Stimulated activated CD8-positive, alpha-beta memory T cell treated with anti-CD3 and anti-CD28 coated beads, Interleukin-7, amount 100 ng/mL, for 4 hours (primary cell): ENCODE data around the gene IMMP2L.
"Not testable (repeated sequence)": the region's sequence is repeated elsewhere in the genome, so short reads cannot be mapped to it uniquely, and the experiment has no call there.

ENCODE experiments used
- DNase-seq, 2 donors: peaks; one replicate each; pipeline ENCODE4 v3.0.0-alpha.2; 2020; ENCODE audit warnings: low read depth in 2 of 2

IMMP2L gene

GRCh38 chr7:111264111-111264868, 298.0 kb downstream of the IMMP2L start:
- DNase-seq = no peak

DNA sequence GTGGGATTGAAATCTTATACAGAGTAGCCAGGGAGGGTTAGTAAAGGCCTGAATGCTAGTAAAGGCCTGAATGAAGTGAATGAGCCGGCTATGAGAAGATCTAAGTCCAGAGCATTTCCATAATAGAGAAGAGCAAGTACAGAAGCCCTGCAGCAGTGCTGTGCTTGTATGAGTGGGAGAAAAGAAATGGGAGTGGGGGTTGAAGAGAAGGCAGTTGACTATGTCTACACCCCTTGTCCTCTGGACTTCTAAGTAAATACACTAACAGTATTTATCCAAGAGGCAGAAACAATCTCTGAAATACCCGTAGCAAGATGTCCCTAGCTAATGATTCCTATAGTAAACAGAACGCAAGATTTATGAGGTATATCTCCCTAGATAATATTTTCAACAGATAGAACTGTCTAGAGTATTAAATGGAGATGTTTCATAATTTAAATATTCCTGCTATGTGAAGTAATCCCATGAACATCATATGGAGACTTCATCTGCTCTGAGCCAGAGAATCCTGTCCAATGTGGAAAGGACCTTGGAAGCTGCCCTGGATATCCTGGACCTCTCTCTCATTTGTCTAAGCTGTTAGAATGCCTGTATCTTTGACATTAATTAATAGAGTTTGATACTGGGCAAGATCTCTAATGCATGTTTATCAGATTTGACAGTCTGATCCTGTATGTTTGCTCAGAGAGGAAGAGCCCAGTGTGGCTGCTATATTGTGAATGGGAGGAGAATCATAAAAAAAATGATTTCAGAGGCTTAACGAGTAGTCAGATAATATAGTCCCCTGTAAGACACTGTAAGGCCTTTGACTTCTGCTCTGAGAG, 299.8 kb downstream of the IMMP2L start:
- DNase-seq = no peak

DNA sequence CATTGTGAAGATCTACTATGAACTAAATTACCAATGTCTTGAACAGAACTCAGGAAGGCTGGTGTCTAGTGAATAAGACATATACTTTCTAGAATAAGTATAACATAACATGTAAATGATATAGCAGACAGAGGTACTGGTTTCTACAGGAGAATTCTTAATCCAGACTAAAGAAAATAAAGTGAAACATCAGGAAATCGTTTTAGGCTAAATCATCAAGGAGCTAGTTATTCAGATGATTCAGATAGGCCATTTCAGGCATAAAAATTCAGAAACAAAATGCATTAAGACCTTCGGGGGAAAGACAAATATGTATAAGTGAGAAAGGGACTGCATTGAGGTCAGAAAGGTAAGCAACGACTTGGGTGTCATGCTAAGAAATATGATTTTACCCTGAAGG, 300.8 kb downstream of the IMMP2L start:
- DNase-seq = no peak

DNA sequence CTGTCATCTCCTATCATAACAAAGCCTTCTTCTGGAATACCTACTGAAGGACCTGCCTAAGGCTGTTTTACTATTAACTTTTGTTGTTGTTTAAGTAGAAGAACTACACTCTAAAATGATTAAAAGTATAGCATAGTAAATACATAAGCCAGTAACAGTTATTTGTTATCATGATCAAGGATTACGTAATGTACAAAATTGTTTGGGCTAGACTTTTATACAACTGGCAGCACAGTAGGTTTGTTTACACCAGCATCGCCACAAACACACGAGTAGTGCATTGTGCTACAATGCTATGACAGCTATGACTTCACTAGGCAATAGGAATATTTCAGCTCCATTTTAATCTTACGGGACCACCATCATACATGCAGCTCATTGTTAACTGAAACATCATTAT, 302.3 kb downstream of the IMMP2L start:
- DNase-seq = no peak

DNA sequence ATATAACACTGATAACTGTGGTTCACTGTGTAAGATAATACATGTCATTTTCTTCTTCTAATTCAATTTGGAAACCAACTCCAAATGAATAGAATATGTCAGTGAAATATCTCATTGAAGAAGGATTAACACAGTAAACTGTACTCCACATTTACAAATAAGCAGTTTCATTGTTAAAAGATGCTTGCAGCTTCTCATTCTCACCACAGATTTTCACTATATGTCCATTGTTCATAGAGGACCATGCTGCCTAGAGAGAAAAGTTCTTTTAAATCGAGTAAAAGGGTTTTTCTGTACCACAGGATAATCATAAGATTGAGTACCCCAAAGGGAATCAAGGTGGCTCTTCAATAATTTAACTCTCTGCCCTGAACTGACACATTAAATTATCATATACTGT, 305.9 kb downstream of the IMMP2L start:
- no peak for DNase-seq

DNA sequence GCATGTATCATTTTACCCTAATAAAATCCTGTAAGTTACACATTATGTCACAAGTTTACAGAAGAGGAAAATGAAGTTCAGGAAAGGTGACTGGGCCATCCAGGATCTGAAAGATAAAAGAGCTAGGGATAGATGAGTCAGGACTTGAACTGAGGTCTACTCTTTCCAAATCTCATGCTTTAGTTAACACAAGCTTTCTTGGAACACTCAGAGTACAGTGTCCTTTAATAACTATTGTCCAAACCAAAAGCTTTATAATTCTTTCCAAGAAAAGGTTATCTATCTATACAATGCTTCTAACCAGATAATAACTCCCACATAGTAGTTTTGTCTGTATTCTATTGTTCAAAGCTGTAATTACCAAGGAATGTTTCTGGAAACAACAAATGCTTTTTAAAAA, 306.7 kb downstream of the IMMP2L start:
- no peak for DNase-seq

- DNase-seq = not testable (repeated sequence)
Measured at GRCh38 chr7:111251365-111251764, 310.9 kb downstream of the IMMP2L start.

DNA sequence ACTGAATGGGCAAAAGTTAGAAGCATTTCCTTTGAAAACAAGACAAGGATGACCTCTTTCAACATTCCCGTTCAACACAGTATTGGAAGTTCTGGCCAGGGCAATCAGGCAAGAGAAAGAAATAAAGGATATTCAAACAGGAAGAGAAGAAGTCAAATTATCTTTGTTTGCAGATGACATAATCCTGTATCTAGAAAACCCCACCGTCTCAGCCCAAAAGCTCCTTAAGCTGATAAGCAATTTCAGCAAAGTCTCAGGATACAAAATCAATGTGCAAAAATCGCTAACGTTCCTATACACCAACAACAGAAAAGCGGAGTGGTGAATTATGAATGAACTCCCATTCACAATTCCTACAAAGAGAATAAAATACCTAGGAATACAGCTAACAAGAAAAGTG, 312.5 kb downstream of the IMMP2L start:
- DNase-seq = not testable (repeated sequence)

DNA sequence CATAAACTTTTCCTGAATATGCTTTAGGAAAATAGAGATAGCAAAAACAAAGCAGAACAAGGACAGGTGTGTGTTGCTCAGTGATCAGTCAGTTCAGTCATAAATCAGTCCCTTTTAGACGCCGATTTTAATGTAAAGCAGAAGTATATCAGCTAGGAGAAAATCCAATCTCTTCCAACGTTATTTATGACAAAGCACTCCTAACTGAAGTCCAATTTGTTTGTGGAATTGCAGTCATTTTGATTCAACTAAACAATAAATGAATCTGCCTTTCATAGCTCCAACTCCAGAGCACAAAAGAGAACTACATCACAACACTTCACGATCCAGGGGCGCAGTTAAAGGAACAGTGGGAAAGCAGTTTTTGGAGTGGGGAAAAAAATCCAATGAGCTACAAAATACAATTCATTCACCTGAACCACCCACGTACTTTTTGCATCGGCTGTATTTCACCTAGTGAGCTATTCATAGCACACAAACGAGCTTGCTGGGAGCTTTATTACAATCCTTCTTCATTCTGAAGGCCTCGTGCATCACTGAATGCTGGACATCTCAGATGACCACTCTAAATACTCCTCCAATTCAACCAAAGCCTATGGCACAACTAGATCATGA, 320.0 kb downstream of the IMMP2L start:
- no peak for DNase-seq

GRCh38 chr7:111240371-111240770, 321.9 kb downstream of the IMMP2L start:
- DNase-seq = no peak

DNA sequence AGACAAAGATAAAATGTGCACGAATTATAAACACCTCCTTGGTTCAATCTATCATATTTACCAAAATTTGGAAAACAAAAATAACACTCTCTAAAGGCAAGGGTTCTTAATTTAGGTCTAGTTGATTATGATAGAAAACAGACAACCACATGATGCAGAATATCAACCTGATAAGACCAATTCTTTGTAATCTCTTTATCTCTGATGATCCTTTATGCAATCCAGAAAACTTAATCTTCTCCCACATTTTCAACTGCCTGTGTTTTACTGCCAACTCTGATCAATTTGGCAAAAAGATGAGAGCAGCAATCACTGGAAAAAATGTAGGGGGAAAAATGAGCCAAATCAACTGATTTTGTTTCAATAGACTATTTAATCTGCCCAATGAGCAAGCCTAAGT, 322.9 kb downstream of the IMMP2L start:
- DNase-seq = no peak

GRCh38 chr7:111238886-111239285, 323.4 kb downstream of the IMMP2L start:
- DNase-seq = no peak

GRCh38 chr7:111235709-111236108, 326.6 kb downstream of the IMMP2L start:
- no peak for DNase-seq

GRCh38 chr7:111232249-111233084, 329.8 kb downstream of the IMMP2L start:
- no peak for DNase-seq

DNA sequence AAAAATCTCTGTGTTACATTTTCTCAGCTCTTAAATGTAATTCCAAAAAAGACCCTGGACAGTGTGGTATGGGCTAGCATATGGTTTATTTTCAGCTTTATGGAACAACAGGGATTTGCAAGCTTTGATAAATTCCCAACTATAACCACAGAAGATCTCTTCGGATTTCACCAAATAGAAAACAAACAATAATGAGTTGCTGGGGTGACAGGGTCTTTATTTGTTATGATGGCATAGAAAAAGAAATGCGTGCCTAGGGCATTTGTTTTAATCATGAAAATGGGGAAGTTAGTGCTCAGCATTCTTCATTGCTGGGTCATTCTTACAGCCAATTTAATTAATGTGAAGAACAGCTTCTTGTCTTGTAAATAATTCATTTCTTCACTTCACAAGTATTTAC, 332.4 kb downstream of the IMMP2L start:
- no peak for DNase-seq

- no peak for DNase-seq
Measured at GRCh38 chr7:111229181-111229740, 333.0 kb downstream of the IMMP2L start.

- DNase-seq = no peak
Measured at GRCh38 chr7:111228437-111228836, 333.9 kb downstream of the IMMP2L start.

GRCh38 chr7:111226800-111227199, 335.5 kb downstream of the IMMP2L start:
- no peak for DNase-seq

- DNase-seq = no peak
Measured at GRCh38 chr7:111224354-111225231, 337.7 kb downstream of the IMMP2L start.

DNA sequence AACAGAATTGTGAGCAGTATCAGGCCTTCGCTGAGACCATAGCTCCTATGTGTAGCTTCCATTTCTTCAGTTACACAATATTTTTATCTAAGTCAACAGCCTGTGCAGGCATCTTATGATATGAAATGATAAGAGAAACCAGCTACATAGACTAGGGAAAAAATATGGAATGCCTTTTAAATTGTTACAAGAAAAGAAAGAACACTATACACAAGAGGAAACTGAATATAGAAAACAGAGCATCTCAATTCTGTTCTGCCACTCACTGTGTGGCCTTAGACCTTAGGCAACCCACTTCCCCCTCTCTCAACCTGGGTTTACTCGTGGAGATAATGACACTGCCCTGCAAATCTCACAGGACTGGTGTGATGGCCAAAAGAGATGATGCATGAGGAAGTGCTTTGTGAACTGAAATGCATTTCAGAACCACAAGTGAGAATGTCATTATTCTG, 338.5 kb downstream of the IMMP2L start:
- no peak for DNase-seq
